ENCODE data around the gene RGS9BP. TPM values are rescaled to one million over a fixed set of nuclear protein-coding genes. Genes with fewer than 3 reads are reported as not detected.

The RGS9BP gene
- total RNA-seq, 1 experiment from 2014 or later, result 0.85 TPM

DNA sequence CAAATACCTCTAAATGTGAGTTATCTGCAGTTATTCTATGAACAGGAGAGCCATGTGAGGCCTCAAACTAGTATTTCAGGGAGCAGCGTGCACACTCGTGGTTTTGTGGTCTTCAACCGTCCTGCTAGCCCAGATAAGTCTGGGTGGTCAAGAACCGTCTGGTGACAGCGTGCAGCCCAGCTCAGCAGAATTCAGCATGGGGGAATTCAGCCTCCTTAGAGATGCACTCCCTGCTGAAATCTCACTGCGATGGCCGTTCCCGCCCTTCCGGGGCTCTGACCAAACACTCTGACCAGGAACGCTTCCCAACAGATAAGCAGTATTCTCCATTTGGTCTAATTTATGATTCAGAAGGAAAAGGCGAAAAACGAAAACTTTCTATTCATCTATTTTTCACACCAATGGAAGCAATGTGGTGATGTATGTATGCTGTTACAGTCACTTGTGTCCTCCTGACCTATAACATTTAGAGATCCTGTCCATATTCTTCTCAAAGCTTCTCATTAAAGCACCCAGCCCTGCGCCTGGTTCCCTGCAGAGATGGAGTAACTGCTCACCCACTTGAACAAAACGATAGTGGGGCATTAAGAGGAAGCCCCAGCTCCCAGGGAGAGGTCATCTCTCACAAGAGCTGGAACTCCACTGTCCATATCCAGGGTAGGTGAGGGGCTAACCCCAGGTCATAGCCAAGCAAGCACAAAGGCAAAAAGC is 3.6 kb upstream of the RGS9BP start:
- ChIA-PET CTCF (no interaction called here), POLR2A (ENCODE audit: unreplicated experiment) (no interaction called here)
- Histone ChIP-seq H2AFZ (no peak overlapping the region), H3K9me2 (ENCODE audit: insufficient read depth) (no peaks in the 10 kb centered on the region), H3K9me3 (ENCODE audit: insufficient read depth, low read depth) (no peaks in the 10 kb centered on the region), H3K4me2 (no peak overlapping the region), H3F3A (ENCODE audit: insufficient read depth, low read depth) (no peaks in the 10 kb centered on the region), H4K20me1 (ENCODE audit: insufficient read depth) (peaks cover 65% of the 10 kb centered on the region), H3K27me3 (ENCODE audit: insufficient read depth, low read depth) (no peaks in the 10 kb centered on the region), H3K36me3 (ENCODE audit: low read depth) (0 out of 2 replicates have a peak, but pooled peaks cover 2% of the 10 kb centered on the region), H3K27ac (no peak overlapping the region), H3K79me2 (ENCODE audit: low read depth) (peaks cover 73% of the 10 kb centered on the region), H3K4me3 (no peak overlapping the region), H3K4me1 (replicated peaks; ENCODE audit: insufficient read depth) (peaks cover 10% of the 10 kb centered on the region; the same call in 1 of the 2 replicates)
- DNase-seq, result no peak
- TF ChIP-seq, protein P1, sequence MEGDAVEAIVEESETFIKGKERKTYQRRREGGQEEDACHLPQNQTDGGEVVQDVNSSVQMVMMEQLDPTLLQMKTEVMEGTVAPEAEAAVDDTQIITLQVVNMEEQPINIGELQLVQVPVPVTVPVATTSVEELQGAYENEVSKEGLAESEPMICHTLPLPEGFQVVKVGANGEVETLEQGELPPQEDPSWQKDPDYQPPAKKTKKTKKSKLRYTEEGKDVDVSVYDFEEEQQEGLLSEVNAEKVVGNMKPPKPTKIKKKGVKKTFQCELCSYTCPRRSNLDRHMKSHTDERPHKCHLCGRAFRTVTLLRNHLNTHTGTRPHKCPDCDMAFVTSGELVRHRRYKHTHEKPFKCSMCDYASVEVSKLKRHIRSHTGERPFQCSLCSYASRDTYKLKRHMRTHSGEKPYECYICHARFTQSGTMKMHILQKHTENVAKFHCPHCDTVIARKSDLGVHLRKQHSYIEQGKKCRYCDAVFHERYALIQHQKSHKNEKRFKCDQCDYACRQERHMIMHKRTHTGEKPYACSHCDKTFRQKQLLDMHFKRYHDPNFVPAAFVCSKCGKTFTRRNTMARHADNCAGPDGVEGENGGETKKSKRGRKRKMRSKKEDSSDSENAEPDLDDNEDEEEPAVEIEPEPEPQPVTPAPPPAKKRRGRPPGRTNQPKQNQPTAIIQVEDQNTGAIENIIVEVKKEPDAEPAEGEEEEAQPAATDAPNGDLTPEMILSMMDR (conservative IDR thresholded peaks at IDR 0.05), result no peak
- BruUV-seq (replicated peaks), result no TSS peak
- intact Hi-C loops (cut with micrococcal nuclease; ENCODE audit: unreplicated experiment), result no loop called here

DNA sequence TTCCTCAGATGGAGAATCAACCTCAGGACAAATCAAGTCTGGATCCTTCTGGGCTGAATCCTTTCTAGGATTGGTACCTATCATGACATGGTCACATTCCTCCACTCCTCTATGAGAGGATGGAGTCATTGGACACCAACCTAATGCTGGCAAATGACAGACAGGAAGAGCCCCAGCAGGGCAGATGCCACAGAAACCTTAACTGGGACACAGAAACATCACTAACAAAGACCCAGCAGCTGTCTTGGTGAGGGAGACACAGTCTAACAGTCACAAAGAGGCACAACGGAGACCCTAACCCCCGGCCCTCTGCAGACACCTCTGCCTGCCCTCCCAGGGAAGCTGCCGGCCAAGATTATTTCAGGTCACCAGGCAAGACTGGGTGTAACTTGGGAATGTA is 2.8 kb upstream of the RGS9BP start:
- CTCF ChIA-PET, result no interaction called here
- Histone ChIP-seq H3K79me2 (ENCODE audit: low read depth) (peaks cover 66% of the 10 kb centered on the region), H3K9me2 (ENCODE audit: insufficient read depth) (no peaks in the 10 kb centered on the region), H4K20me1 (ENCODE audit: insufficient read depth) (peaks cover 64% of the 10 kb centered on the region), H3K27ac (no peak overlapping the region), H3K4me3 (no peak overlapping the region), H3K36me3 (ENCODE audit: low read depth) (no peaks in the 10 kb centered on the region), H3K4me1 (replicated peaks; ENCODE audit: insufficient read depth) (peaks cover 10% of the 10 kb centered on the region; the same call in 1 of the 2 replicates), H2AFZ (no peak overlapping the region), H3F3A (ENCODE audit: insufficient read depth, low read depth) (peaks cover 4% of the 10 kb centered on the region; the same call in 1 of the 2 replicates), H3K9me3 (ENCODE audit: insufficient read depth, low read depth) (no peaks in the 10 kb centered on the region), H3K27me3 (ENCODE audit: insufficient read depth, low read depth) (no peaks in the 10 kb centered on the region), H3K4me2 (peak overlapping the region; percentile 100; the same call in 1 of the 2 replicates)
- TF ChIP-seq EZH2 (IDR thresholded peaks at IDR 0.05; ENCODE audit: low read depth), result no peak
- TF ChIP-seq, protein P1 (conservative IDR thresholded peaks at IDR 0.05), result no peak
- intact Hi-C loops (cut with micrococcal nuclease; ENCODE audit: unreplicated experiment), result no loop called here
- DNase-seq, result no peak
- no TSS peak for BruUV-seq (replicated peaks)
- POLR2A ChIA-PET (ENCODE audit: unreplicated experiment), result interaction anchor here (0.7 kb wide), 1 partner anchor 116 kb away, joined by 5 read pairs; no protein-coding TSS in a partner anchor

DNA sequence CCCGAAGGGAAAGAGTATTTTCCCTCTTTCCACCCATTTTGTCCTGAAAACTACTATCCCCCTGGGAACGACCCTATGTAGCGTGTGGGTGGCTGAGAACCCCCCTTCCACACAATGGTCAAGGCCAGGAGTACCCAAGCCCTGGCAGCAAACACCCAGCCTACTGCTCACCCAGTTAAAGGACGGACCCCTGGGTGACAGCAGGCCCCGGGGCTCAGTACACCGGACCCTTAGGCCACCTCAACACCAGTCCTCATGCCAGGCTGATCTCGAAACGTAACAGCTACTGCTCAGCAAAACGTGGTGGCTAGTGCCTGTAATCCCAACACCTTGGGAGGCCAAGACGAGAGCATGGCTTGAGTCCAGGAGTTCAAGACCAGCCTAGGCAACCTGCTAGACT is 2.1 kb upstream of the RGS9BP start:
- peaks cover 10% of the 10 kb centered on the region; the same call in 1 of the 2 replicates for H3K4me1 ChIP-seq (replicated peaks; ENCODE audit: insufficient read depth)
- H3K9me3 ChIP-seq (ENCODE audit: insufficient read depth, low read depth), result no peaks in the 10 kb centered on the region
- H3F3A ChIP-seq (ENCODE audit: insufficient read depth, low read depth), result peaks cover 4% of the 10 kb centered on the region; the same call in 1 of the 2 replicates
- H3K27me3 ChIP-seq (ENCODE audit: insufficient read depth, low read depth), result no peaks in the 10 kb centered on the region
- no peak overlapping the region for H3K27ac ChIP-seq
- peaks cover 57% of the 10 kb centered on the region for H4K20me1 ChIP-seq (ENCODE audit: insufficient read depth)
- H3K9me2 ChIP-seq (ENCODE audit: insufficient read depth), result no peaks in the 10 kb centered on the region
- H3K36me3 ChIP-seq (ENCODE audit: low read depth), result no peaks in the 10 kb centered on the region
- TF ChIP-seq, protein P1 (conservative IDR thresholded peaks at IDR 0.05), result no peak
- TF ChIP-seq EZH2 (IDR thresholded peaks at IDR 0.05; ENCODE audit: low read depth), result no peak
- H2AFZ ChIP-seq, result no peak overlapping the region
- CTCF ChIA-PET, result no interaction called here
- POLR2A ChIA-PET (ENCODE audit: unreplicated experiment), result interaction anchor here (0.7 kb wide), 1 partner anchor 116 kb away, joined by 5 read pairs; no protein-coding TSS in a partner anchor
- H3K4me3 ChIP-seq, result peak overlapping the region; percentile 89; the same call in 1 of the 2 replicates
- peak overlapping the region; percentile 100 for H3K4me2 ChIP-seq
- BruUV-seq (replicated peaks), result TSS peak; percentile 24
- no peak for DNase-seq
- peaks cover 61% of the 10 kb centered on the region for H3K79me2 ChIP-seq (ENCODE audit: low read depth)
- intact Hi-C loops (cut with micrococcal nuclease; ENCODE audit: unreplicated experiment), result no loop called here
